NCI-H524 (cell line): ENCODE measurements around the gene SLC1A7.

ENCODE experiments used
- DNase-seq, 2 experiments: peaks; one replicate each; lab custom pipeline; 2025; lab: John Stamatoyannopoulos, UW

The SLC1A7 gene

GRCh38 chr1:53062708-53063591 lies 79.5 kb downstream of the SLC1A7 start:
- no peak for DNase-seq

- DNase-seq = peak in 1 of 2 experiments; percentile 13
Observed at GRCh38 chr1:53061859-53062707, 80.4 kb downstream of the SLC1A7 start, which contains the start of gene PODN. TSS of gene PODN (plus strand) at chr1:53062213. CDS start at chr1:53069856, 7,643 bp downstream.

DNA sequence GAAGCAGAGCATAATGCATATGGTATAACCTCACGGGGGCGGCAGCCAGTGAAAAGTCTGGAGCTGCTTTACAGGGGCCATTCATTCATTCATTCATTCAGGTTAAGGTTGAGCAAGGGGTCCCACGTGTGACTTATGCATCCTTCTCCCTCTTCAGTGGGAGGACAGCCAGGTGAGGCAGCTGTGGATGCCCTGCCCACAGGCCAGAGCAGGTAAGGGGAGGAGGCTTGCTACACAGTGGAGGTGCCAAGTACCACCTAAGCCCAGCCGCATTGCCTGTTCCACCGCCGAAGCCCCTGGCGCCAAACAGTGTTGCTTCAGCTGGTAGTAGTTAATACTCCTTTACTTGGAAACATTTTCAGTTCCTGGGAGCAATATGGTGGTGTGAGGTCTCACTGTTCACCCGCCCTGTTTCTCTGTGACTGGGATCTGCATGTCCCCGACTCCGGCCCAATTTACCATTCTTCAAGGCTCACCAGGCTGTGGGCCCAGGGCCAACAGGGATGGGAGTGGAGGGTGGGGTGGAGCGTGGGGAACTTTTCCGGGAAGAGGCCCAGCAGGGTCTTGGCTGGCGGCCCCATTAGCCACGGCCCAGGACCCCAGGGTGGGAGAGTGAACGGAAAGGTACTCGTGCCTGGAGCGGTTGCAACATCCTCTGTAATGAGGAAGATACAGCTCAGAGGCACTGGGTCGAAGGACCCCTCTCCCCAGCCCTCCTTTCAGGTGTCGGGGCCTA lies 81.1 kb downstream of the SLC1A7 start:
- no peak for DNase-seq

DNA sequence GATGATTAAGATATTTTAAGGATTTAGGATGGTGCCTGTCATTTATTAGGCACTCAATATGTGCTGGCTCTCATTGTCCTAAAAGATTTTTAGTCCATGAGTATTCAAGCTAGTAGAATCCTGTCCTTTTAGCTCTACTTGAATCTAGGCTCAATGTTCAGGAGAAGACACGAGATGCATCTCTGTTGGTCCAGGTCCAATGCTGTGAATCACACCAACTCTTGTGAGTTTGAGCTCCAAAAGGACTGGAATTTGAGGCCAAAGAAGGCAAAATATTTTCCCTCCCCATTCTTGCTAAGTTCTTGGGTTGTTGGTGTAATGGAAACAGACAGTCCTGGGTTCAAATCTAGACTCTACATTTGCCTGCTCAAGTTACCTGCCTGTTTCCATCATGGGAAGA lies 81.9 kb downstream of the SLC1A7 start:
- no peak for DNase-seq

- DNase-seq = peak in 1 of 2 experiments; percentile 35
Observed at GRCh38 chr1:53057127-53057526, 85.3 kb downstream of the SLC1A7 start.

GRCh38 chr1:53051676-53052075 lies 90.8 kb downstream of the SLC1A7 start:
- DNase-seq = peak in 1 of 2 experiments; percentile 45

DNA sequence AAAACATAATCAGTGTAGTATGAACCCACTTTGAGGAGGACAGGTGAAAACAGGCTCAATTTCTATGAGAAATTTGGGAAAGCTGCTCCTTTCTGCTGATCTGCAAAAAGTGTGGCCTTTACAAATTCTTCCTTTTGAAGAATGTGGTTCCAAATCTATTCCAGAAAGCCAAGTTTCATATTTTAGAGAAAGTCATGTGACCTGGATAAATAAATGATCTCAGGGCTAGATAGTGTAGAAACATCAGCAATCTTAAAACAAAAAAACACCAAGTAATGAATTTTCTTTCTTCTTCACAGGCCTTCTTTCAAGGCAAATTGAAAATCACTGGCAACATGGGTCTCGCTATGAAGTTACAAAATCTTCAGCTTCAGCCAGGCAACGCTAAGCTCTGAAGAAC lies 92.1 kb downstream of the SLC1A7 start:
- DNase-seq = no peak

GRCh38 chr1:53049574-53049967 lies 92.9 kb downstream of the SLC1A7 start:
- DNase-seq = no peak

GRCh38 chr1:53048960-53049573 lies 93.4 kb downstream of the SLC1A7 start:
- no peak for DNase-seq

DNA sequence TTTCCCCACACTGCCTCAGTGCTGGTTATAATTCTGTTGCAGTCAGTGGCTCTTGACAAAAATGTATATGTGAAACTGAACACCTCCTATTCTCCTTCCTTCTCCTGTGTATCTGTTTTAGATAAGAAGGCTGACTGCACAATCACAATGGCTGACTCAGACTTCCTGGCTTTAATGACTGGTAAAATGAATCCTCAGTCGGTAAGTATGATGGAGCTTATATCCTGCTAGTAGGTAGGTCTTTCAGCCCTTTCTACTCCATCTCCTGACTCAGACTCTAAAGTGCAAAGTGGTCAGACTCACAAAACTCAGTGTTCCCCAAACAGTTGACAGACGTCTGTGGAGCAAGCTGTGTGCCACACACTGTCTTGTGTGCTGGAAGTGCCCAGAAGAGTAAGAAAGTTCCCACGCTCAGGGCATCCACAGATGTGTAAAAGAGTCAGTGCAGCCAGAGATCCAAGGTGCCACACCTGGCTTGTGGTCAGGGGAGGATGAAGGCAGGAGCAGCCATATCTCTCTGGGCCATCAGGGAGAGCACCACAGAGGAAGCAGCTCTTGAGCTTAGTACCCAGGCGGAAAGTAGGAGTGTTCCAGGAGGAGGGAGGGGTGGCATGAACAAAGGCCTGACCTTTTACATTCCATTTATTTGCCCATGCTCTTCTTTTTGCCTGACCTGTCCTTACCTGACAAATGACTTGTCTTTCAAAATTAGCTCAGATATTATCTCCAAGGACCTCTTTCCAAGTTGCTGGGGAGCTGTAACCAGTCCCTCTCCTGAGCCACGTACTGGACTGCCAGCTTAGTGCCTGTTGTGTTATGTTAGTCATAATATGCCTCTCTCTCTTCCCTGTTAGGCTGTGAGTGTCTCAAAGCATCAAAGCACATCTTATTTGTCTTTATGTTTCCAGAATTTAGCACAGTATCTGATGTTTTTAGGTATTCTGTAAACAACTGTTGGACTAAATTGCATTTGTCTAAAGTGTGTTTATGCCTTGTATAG lies 94.4 kb downstream of the SLC1A7 start:
- DNase-seq = no peak

GRCh38 chr1:53046930-53047329 lies 95.5 kb downstream of the SLC1A7 start:
- DNase-seq = no peak

- DNase-seq = no peak
Observed at GRCh38 chr1:53044926-53045325, 97.5 kb downstream of the SLC1A7 start.

- no peak for DNase-seq
Observed at GRCh38 chr1:53043271-53043670, 99.2 kb downstream of the SLC1A7 start.

GRCh38 chr1:53038566-53038965 lies 103.9 kb downstream of the SLC1A7 start:
- no peak for DNase-seq
